ENCODE measurements around the gene FAM177B.

- TF ChIP-seq ARNT (IDR thresholded peaks at IDR 0.05) (no peak), FOXM1 (IDR thresholded peaks at IDR 0.05; ENCODE audit: borderline replicate concordance) (no peak), ELF4 (IDR thresholded peaks at IDR 0.05) (no peak)
These were observed 39.8 kb upstream of the FAM177B start for GRCh38 chr1:222697203-222697602.

Measured in HEK293T (cell line).